Right lobe of liver (tissue), 6 donors: ENCODE results near the gene RSBN1L. TPM values are rescaled to one million over a fixed set of nuclear protein-coding genes. Genes with fewer than 3 reads are reported as not detected.

ENCODE experiments used
- ATAC-seq, 4 donors: fragments of 200-7000 bp; cut with Tn5 transposase; one replicate each; pipeline ENCODE4 v1.9.1; 2020; ENCODE audit warnings: mild to moderate bottlenecking in 4 of 4, moderate library complexity in 4 of 4
- DNase-seq, 3 donors: peaks; one replicate each; pipeline ENCODE4 v3.0.0-alpha.2; 2020
- H3K27ac ChIP-seq, 3 donors: fragments of 200-600 bp; one replicate each; pipeline ENCODE4 v1.8.0; 2022
- H3K27me3 ChIP-seq, 2 donors: fragments of 200-600 bp; one replicate each; pipeline ENCODE4 v1.8.0; 2022
- H3K36me3 ChIP-seq, 4 donors: fragments of 200-600 bp; sonication (generic) in 1 of 4; one replicate each; pipeline versions ENCODE4 v1.5.1 to v1.8.0; 2017 to 2022; ENCODE audit warnings: control low read depth in 1 of 4
- H3K4me1 ChIP-seq, 4 donors: fragments of 200-600 bp; sonication (generic) in 1 of 4; one replicate each; pipeline versions ENCODE4 v1.5.1 to v1.8.0; 2017 to 2022; ENCODE audit warnings: control low read depth in 1 of 4
- H3K4me3 ChIP-seq, 3 donors: fragments of 200-600 bp; one replicate each; pipeline ENCODE4 v1.8.0; 2022
- H3K9me3 ChIP-seq, 4 donors: fragments of 200-600 bp; sonication (generic) in 1 of 4; one replicate each; pipeline versions ENCODE4 v1.5.1 to v1.8.0; 2017 to 2022; ENCODE audit warnings: control low read depth in 1 of 4
- CTCF ChIP-seq, 4 donors: fragments of 200-600 bp in 3 of 4; fragments of 450-650 bp in 1 of 4; IDR thresholded peaks; one replicate each; pipeline versions ENCODE4 v1.5.1 to v1.8.0; 2016 to 2022; ENCODE audit warnings: antibody characterized with exemption in 4 of 4, mild to moderate bottlenecking in 2 of 4
- POLR2A ChIP-seq: fragments of 450-650 bp; IDR thresholded peaks from one replicate; pipeline ENCODE4 v1.6.1; 2017; ENCODE audit warnings: antibody characterized with exemption, mild to moderate bottlenecking
- WGBS: methylation state at CpG from one replicate; pipeline ENCODE4 v1.1.6; 2018; ENCODE audit warnings: low coverage, low lambda C conversion rate; ENCODE audit not compliant: insufficient coverage; ENCODE audit errors: missing lambda C conversion rate; 5-methylcytosine and 5-hydroxymethylcytosine counted together
- intact Hi-C, 2 donors: fragments of 100-400 bp; cut with DNase I; formaldehyde crosslinking; loops; one replicate each; pipeline versions ENCODE4 v1.11.2 to v1.14.1; 2022
- total RNA-seq, 6 experiments: library from RNA; depleted of rRNA in 2 of 6; stranded (reverse); fragments of >200 nt in 2 of 6; fragmentation: NEBNext Ultra II Directional in 3 of 6; extraction: Animal tissue kit (Norgen Biotek cat#: 25700) in 3 of 6; gene quantifications; one replicate each; pipeline versions ENCODE4 v1.1.0 to v1.2.4, GENCODE V29; 2016 to 2023
- donor health status: DM: no; HTN: yes; CAD: no.
- donor health status: DM: no; HTN: no; CAD: no.
- donor health status: DM: no; HTN: no; CAD: no.
- donor health status: DM: no; HTN: yes; CAD: no.
- donor health status: DM: no; HTN: yes; CAD: no.

Gene RSBN1L
- total RNA-seq, 6 experiments from 2014 or later: 8.2 to 10.4 (median 8.8) TPM

GRCh38 chr7:77731716-77732115 is 35.5 kb downstream of the RSBN1L start:
- DNase-seq (no peak), ATAC-seq (no peak)
- Histone ChIP-seq H3K9me3 (no peaks in the 10 kb centered on the region), H3K27ac (no peak overlapping the region), H3K36me3 (no peaks in the 10 kb centered on the region), H3K4me1 (peaks cover 0 to 19% (median 0%) of the 10 kb centered on the region in 4 donors), H3K27me3 (no peaks in the 10 kb centered on the region), H3K4me3 (no peak overlapping the region)
- intact Hi-C loops: no loop called here
- TF ChIP-seq CTCF (IDR thresholded peaks at IDR 0.05): no peak
- TF ChIP-seq POLR2A: no peak
- WGBS: 13% methylated on average over 1 of the region's 1 CpG

GRCh38 chr7:77734659-77735421 is 38.6 kb downstream of the RSBN1L start:
- H3K36me3 ChIP-seq: peaks cover 0 to 1% (median 0%) of the 10 kb centered on the region in 4 donors
- peak overlapping the region in 2 of 3 donors; percentile 7 to 20 for H3K27ac ChIP-seq
- peaks cover 0 to 13% (median 0%) of the 10 kb centered on the region in 4 donors for H3K4me1 ChIP-seq
- DNase-seq (no peak), ATAC-seq (peak; percentile 73 to 79 (median 75))
- no peak overlapping the region for H3K4me3 ChIP-seq
- TF ChIP-seq CTCF (IDR thresholded peaks at IDR 0.05): no peak
- TF ChIP-seq POLR2A: no peak
- no peaks in the 10 kb centered on the region for H3K9me3 ChIP-seq
- intact Hi-C loops: no loop called here
- no peaks in the 10 kb centered on the region for H3K27me3 ChIP-seq
- WGBS: 23% methylated on average over 9 of the region's 9 CpGs

DNA sequence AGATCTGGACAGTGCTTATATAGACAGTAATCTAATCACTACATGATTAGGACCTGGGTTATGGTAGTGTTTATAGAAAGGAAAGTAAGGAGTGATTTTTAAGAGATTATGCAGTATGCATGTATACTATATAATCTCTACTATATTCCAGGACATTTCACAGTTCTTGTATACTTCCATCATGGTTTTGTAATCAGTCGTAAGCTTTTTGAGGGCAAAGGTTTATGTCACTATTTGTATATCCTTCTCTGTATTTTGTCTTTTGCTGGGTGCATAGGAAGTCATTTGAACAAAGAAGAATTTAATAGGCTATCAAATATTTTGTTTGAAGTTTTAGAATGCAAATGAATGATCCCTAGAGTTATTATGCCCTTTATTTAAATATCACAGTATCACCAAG is 39.2 kb downstream of the RSBN1L start:
- Histone ChIP-seq H3K4me1 (peaks cover 0 to 19% (median 0%) of the 10 kb centered on the region in 4 donors), H3K4me3 (no peak overlapping the region), H3K27me3 (no peaks in the 10 kb centered on the region), H3K27ac (peak overlapping the region in 1 of 3 donors; percentile 4), H3K9me3 (no peaks in the 10 kb centered on the region), H3K36me3 (peaks cover 0 to 1% (median 0%) of the 10 kb centered on the region in 4 donors)
- intact Hi-C loops: no loop called here
- TF ChIP-seq CTCF (IDR thresholded peaks at IDR 0.05) (no peak), POLR2A (no peak)
- DNase-seq: no peak
- 17% methylated on average over 1 of the region's 1 CpG for WGBS
- peak; percentile 55 to 73 (median 58) for ATAC-seq

GRCh38 chr7:77736991-77737390 is 40.7 kb downstream of the RSBN1L start:
- intact Hi-C loops: no loop called here
- Histone ChIP-seq H3K4me1 (peaks cover 0 to 22% (median 0%) of the 10 kb centered on the region in 4 donors), H3K27ac (no peak overlapping the region), H3K27me3 (no peaks in the 10 kb centered on the region), H3K4me3 (no peak overlapping the region), H3K9me3 (no peaks in the 10 kb centered on the region), H3K36me3 (peaks cover 0 to 1% (median 0%) of the 10 kb centered on the region in 4 donors)
- DNase-seq (no peak), ATAC-seq (no peak)
- 98% methylated on average over 5 of the region's 5 CpGs for WGBS
- TF ChIP-seq POLR2A: no peak
- TF ChIP-seq CTCF (IDR thresholded peaks at IDR 0.05): no peak
